SKM-1 (cell line): ENCODE data around the gene CAGE1.

Source experiments
- DNase-seq: peaks from one replicate; lab custom pipeline; 2025; ENCODE audit not compliant: unreplicated experiment; lab: John Stamatoyannopoulos, UW

Gene CAGE1

GRCh38 chr6:7389451-7390225 is at the start of gene CAGE1, which contains the start of gene RIOK1:
CAGE1 (minus strand) TSS chr6:7389742; CDS start chr6:7387173, 2,569 bp downstream.
RIOK1 (plus strand) TSS chr6:7389808; CDS start chr6:7390003, 195 bp downstream.
- peak; percentile 78 for DNase-seq

- DNase-seq: no peak
Measured at GRCh38 chr6:7439228-7439627, 49.7 kb upstream of the CAGE1 start.

- DNase-seq: no peak
Measured at GRCh38 chr6:7438011-7438410, 48.5 kb upstream of the CAGE1 start.

- no peak for DNase-seq
Measured at GRCh38 chr6:7434672-7435071, 45.1 kb upstream of the CAGE1 start.

- no peak for DNase-seq
Measured at GRCh38 chr6:7433121-7433617, 43.6 kb upstream of the CAGE1 start.

- no peak for DNase-seq
Measured at GRCh38 chr6:7432391-7433120, 43.0 kb upstream of the CAGE1 start.

GRCh38 chr6:7431674-7432390 is 42.3 kb upstream of the CAGE1 start:
- no peak for DNase-seq

- DNase-seq: peak; percentile 29
Measured at GRCh38 chr6:7431313-7431673, 41.8 kb upstream of the CAGE1 start.

- no peak for DNase-seq
Measured at GRCh38 chr6:7426447-7427169, 37.1 kb upstream of the CAGE1 start.

GRCh38 chr6:7425808-7426190 is 36.3 kb upstream of the CAGE1 start:
- DNase-seq: no peak

GRCh38 chr6:7424967-7425807 is 35.6 kb upstream of the CAGE1 start:
- no peak for DNase-seq

- DNase-seq: no peak
Measured at GRCh38 chr6:7424058-7424457, 34.5 kb upstream of the CAGE1 start.

GRCh38 chr6:7421066-7421465 is 31.5 kb upstream of the CAGE1 start:
- DNase-seq: no peak

GRCh38 chr6:7419065-7419464 is 29.5 kb upstream of the CAGE1 start:
- no peak for DNase-seq

GRCh38 chr6:7418238-7418905 is 28.8 kb upstream of the CAGE1 start:
- DNase-seq: no peak

GRCh38 chr6:7417684-7418083 is 28.1 kb upstream of the CAGE1 start:
- DNase-seq: no peak

GRCh38 chr6:7414811-7415210 is 25.3 kb upstream of the CAGE1 start:
- no peak for DNase-seq

GRCh38 chr6:7413151-7413823 is 23.7 kb upstream of the CAGE1 start:
- DNase-seq: no peak

- DNase-seq: no peak
Measured at GRCh38 chr6:7411328-7411727, 21.8 kb upstream of the CAGE1 start.
